Measurements from ENCODE around the gene STARD3.

Gene STARD3

GRCh38 chr17:39667945-39668924, 31.3 kb downstream of the STARD3 start, which contains the start of gene PNMT:
Gene PNMT, plus strand, starts transcription at chr17:39668453. Its CDS starts 23 bp downstream, at chr17:39668476.
- Histone ChIP-seq H3K36me3 (ENCODE audit: low read depth) (no peaks in the 10 kb centered on the region), H3K9me3 (ENCODE audit: severe bottlenecking) (no peaks in the 10 kb centered on the region), H3K4me3 (ENCODE audit: severe bottlenecking) (peak within 1 kb of the TSS; percentile 20), H3K4me1 (ENCODE audit: insufficient read depth, poor library complexity, severe bottlenecking) (no peaks in the 10 kb centered on the region), H3K27ac (ENCODE audit: poor library complexity, severe bottlenecking) (no peak within 1 kb of the TSS), H3K27me3 (ENCODE audit: insufficient read depth, poor library complexity, severe bottlenecking) (peaks cover 4% of the 10 kb centered on the region)
- TF ChIP-seq CTCF (IDR thresholded peaks at IDR 0.05; ENCODE audit: poor library complexity, severe bottlenecking) = peak; percentile 75
- DNase-seq (ENCODE audit: low spot score) (peak; percentile 44), ATAC-seq (ENCODE audit: low read depth) (peak; percentile 34; the same call in 1 of the 3 replicates)

GRCh38 chr17:39669897-39670735, 33.2 kb downstream of the STARD3 start:
- Histone ChIP-seq H3K4me3 (ENCODE audit: severe bottlenecking) (no peak overlapping the region), H3K27ac (ENCODE audit: poor library complexity, severe bottlenecking) (no peak overlapping the region), H3K27me3 (ENCODE audit: insufficient read depth, poor library complexity, severe bottlenecking) (peaks cover 4% of the 10 kb centered on the region), H3K36me3 (ENCODE audit: low read depth) (no peaks in the 10 kb centered on the region), H3K9me3 (ENCODE audit: severe bottlenecking) (no peaks in the 10 kb centered on the region), H3K4me1 (ENCODE audit: insufficient read depth, poor library complexity, severe bottlenecking) (no peaks in the 10 kb centered on the region)
- ATAC-seq (ENCODE audit: low read depth) (no peak), DNase-seq (ENCODE audit: low spot score) (no peak)
- TF ChIP-seq CTCF (IDR thresholded peaks at IDR 0.05; ENCODE audit: poor library complexity, severe bottlenecking) = no peak

GRCh38 chr17:39670746-39671145, 33.8 kb downstream of the STARD3 start:
- no peak for ATAC-seq (ENCODE audit: low read depth)
- no peaks in the 10 kb centered on the region for H3K36me3 ChIP-seq (ENCODE audit: low read depth)
- no peaks in the 10 kb centered on the region for H3K9me3 ChIP-seq (ENCODE audit: severe bottlenecking)
- H3K4me1 ChIP-seq (ENCODE audit: insufficient read depth, poor library complexity, severe bottlenecking) = no peaks in the 10 kb centered on the region
- no peak overlapping the region for H3K27ac ChIP-seq (ENCODE audit: poor library complexity, severe bottlenecking)
- H3K27me3 ChIP-seq (ENCODE audit: insufficient read depth, poor library complexity, severe bottlenecking) = peaks cover 4% of the 10 kb centered on the region
- TF ChIP-seq CTCF (IDR thresholded peaks at IDR 0.05; ENCODE audit: poor library complexity, severe bottlenecking) = no peak
- DNase-seq (ENCODE audit: low spot score) = no peak
- no peak overlapping the region for H3K4me3 ChIP-seq (ENCODE audit: severe bottlenecking)

GRCh38 chr17:39671651-39672521, 34.9 kb downstream of the STARD3 start:
- Histone ChIP-seq H3K4me3 (ENCODE audit: severe bottlenecking) (no peak overlapping the region), H3K4me1 (ENCODE audit: insufficient read depth, poor library complexity, severe bottlenecking) (no peaks in the 10 kb centered on the region), H3K9me3 (ENCODE audit: severe bottlenecking) (no peaks in the 10 kb centered on the region), H3K27ac (ENCODE audit: poor library complexity, severe bottlenecking) (no peak overlapping the region), H3K27me3 (ENCODE audit: insufficient read depth, poor library complexity, severe bottlenecking) (peaks cover 4% of the 10 kb centered on the region), H3K36me3 (ENCODE audit: low read depth) (no peaks in the 10 kb centered on the region)
- DNase-seq (ENCODE audit: low spot score) (no peak), ATAC-seq (ENCODE audit: low read depth) (peak; percentile 13; the same call in 1 of the 3 replicates)
- peak; percentile 46 for TF ChIP-seq CTCF (IDR thresholded peaks at IDR 0.05; ENCODE audit: poor library complexity, severe bottlenecking)

Data from RWPE2 (cell line).